ENCODE data around the gene DDIT3. TPM values are rescaled to one million over a fixed set of nuclear protein-coding genes. Genes with fewer than 3 reads are reported as not detected.

DDIT3 gene
- total and polyA plus RNA-seq, 4 donors, result 4.7 to 30.2 (median 16.2) TPM

- Histone ChIP-seq H3K27ac (ENCODE audit: low read depth in 1 of 2, low read length in 2 of 2) (peak overlapping the region; percentile 66 to 79), H3K4me3 (ENCODE audit: low read depth in 1 of 3, low read length in 3 of 3) (no peak overlapping the region), H3K9ac (ENCODE audit: low read depth in 1 of 2, low read length in 2 of 2) (peak overlapping the region in 1 of 2 donors; percentile 38), H3K4me1 (ENCODE audit: control insufficient read depth in 4 of 4, insufficient read depth in 4 of 4, low read length in 3 of 4) (peaks cover 4 to 17% (median 12%) of the 10 kb centered on the region in 4 donors), H3K9me3 (ENCODE audit: control insufficient read depth in 4 of 4, low read length in 3 of 4) (no peaks in the 10 kb centered on the region), H3K27me3 (ENCODE audit: control insufficient read depth in 4 of 4, insufficient read depth in 4 of 4, low read length in 3 of 4) (peaks cover 0 to 6% (median 2%) of the 10 kb centered on the region in 4 donors), H3K36me3 (ENCODE audit: control insufficient read depth in 4 of 4, insufficient read depth in 3 of 4, low read depth in 1 of 4, low read length in 3 of 4) (no peaks in the 10 kb centered on the region)
- no peak for DNase-seq (ENCODE audit: low spot score)
- WGBS, result 85% methylated on average over 10 of the region's 10 CpGs
- TF ChIP-seq FOXA1 (IDR thresholded peaks at IDR 0.05), result no peak
- TF ChIP-seq EGR1 (IDR thresholded peaks at IDR 0.05; ENCODE audit: low read depth in 2 of 2), result no peak
Measured at GRCh38 chr12:57479043-57479375, 41.3 kb downstream of the DDIT3 start.

- Histone ChIP-seq H3K4me3 (ENCODE audit: low read depth in 1 of 3, low read length in 3 of 3) (peak overlapping the region in 2 of 3 donors; percentile 2 to 12), H3K9ac (ENCODE audit: low read depth in 1 of 2, low read length in 2 of 2) (peak overlapping the region; percentile 28 to 63), H3K27me3 (ENCODE audit: control insufficient read depth in 4 of 4, insufficient read depth in 4 of 4, low read length in 3 of 4) (peaks cover 0 to 6% (median 3%) of the 10 kb centered on the region in 4 donors), H3K4me1 (ENCODE audit: control insufficient read depth in 4 of 4, insufficient read depth in 4 of 4, low read length in 3 of 4) (peaks cover 4 to 17% (median 12%) of the 10 kb centered on the region in 4 donors), H3K9me3 (ENCODE audit: control insufficient read depth in 4 of 4, low read length in 3 of 4) (no peaks in the 10 kb centered on the region), H3K27ac (ENCODE audit: low read depth in 1 of 2, low read length in 2 of 2) (peak overlapping the region; percentile 66 to 79), H3K36me3 (ENCODE audit: control insufficient read depth in 4 of 4, insufficient read depth in 3 of 4, low read depth in 1 of 4, low read length in 3 of 4) (no peaks in the 10 kb centered on the region)
- no peak for DNase-seq (ENCODE audit: low spot score)
- no peak for TF ChIP-seq ZBTB33 (IDR thresholded peaks at IDR 0.05)
- TF ChIP-seq GABPA (IDR thresholded peaks at IDR 0.05 in 1 of 2, conservative IDR thresholded peaks at IDR 0.05 in 1 of 2), result no peak
- no peak for TF ChIP-seq ATF3 (IDR thresholded peaks at IDR 0.05)
- no peak for TF ChIP-seq MAX (IDR thresholded peaks at IDR 0.05)
- no peak for TF ChIP-seq REST (IDR thresholded peaks at IDR 0.05)
- TF ChIP-seq RAD21 (IDR thresholded peaks at IDR 0.05), result no peak
- no peak for TF ChIP-seq FOXA2 (IDR thresholded peaks at IDR 0.05)
- TF ChIP-seq RXRA (IDR thresholded peaks at IDR 0.05), result no peak
- WGBS, result 73% methylated on average over 12 of the region's 12 CpGs
Measured at GRCh38 chr12:57477710-57478681, 42.3 kb downstream of the DDIT3 start.
